ENCODE results near the gene OXSM. TPM values are rescaled to one million over a fixed set of nuclear protein-coding genes. Genes with fewer than 3 reads are reported as not detected.

The OXSM gene
- total RNA-seq, 4 donors from 2014 or later = 5.9 to 7.9 (median 7.0) TPM

- H3K27me3 ChIP-seq = no peaks in the 10 kb centered on the region
- peaks cover 0 to 23% of the 10 kb centered on the region in 2 donors for H3K36me3 ChIP-seq
- ATAC-seq = no peak
- TF ChIP-seq CTCF (IDR thresholded peaks at IDR 0.05) (no peak), EP300 (IDR thresholded peaks at IDR 0.05) (no peak), POLR2AphosphoS5 (IDR thresholded peaks at IDR 0.05) (no peak), POLR2A (IDR thresholded peaks at IDR 0.05) (no peak)
- H3K4me3 ChIP-seq = no peak overlapping the region
- WGBS, 2 donors (ENCODE audit: low coverage in 1 of 2) = 92 to 100% methylated on average over 4 to 7 of the region's 11 CpGs
- H3K9me3 ChIP-seq = no peaks in the 10 kb centered on the region
- H3K4me1 ChIP-seq = peaks cover 0 to 32% (median 11%) of the 10 kb centered on the region in 3 donors
- no peak overlapping the region for H3K27ac ChIP-seq
Measured at GRCh38 chr3:25781145-25781757, 8.6 kb upstream of the OXSM start.

- H3K27ac ChIP-seq = peak overlapping the region in 2 of 4 donors; percentile 93 to 95
- peaks cover 0 to 32% (median 11%) of the 10 kb centered on the region in 3 donors for H3K4me1 ChIP-seq
- peak overlapping the region; percentile 92 to 93 for H3K4me3 ChIP-seq
- H3K27me3 ChIP-seq = no peaks in the 10 kb centered on the region
- no peaks in the 10 kb centered on the region for H3K9me3 ChIP-seq
- TF ChIP-seq POLR2AphosphoS5 (IDR thresholded peaks at IDR 0.05) (no peak), CTCF (IDR thresholded peaks at IDR 0.05) (no peak), POLR2A (IDR thresholded peaks at IDR 0.05) (no peak), EP300 (IDR thresholded peaks at IDR 0.05) (no peak)
- ATAC-seq = no peak
- H3K36me3 ChIP-seq = peaks cover 0 to 16% of the 10 kb centered on the region in 2 donors
- WGBS, 2 donors (ENCODE audit: low coverage in 1 of 2) = 59 to 77% methylated on average over 3 of the region's 3 CpGs
Measured at GRCh38 chr3:25781758-25782594, 7.9 kb upstream of the OXSM start.

- H3K27me3 ChIP-seq = no peaks in the 10 kb centered on the region
- peak overlapping the region; percentile 92 to 93 for H3K4me3 ChIP-seq
- H3K27ac ChIP-seq = peak overlapping the region; percentile 89 to 95 (median 92)
- H3K4me1 ChIP-seq = peaks cover 0 to 32% (median 11%) of the 10 kb centered on the region in 3 donors
- TF ChIP-seq POLR2A (IDR thresholded peaks at IDR 0.05) (no peak), CTCF (IDR thresholded peaks at IDR 0.05) (no peak), POLR2AphosphoS5 (IDR thresholded peaks at IDR 0.05) (no peak), EP300 (IDR thresholded peaks at IDR 0.05) (no peak)
- no peaks in the 10 kb centered on the region for H3K9me3 ChIP-seq
- ATAC-seq = no peak
- H3K36me3 ChIP-seq = peaks cover 0 to 10% of the 10 kb centered on the region in 2 donors
- 0 to 2% methylated on average over 14 of the region's 14 CpGs for WGBS, 2 donors (ENCODE audit: low coverage in 1 of 2)
Measured at GRCh38 chr3:25782636-25782937, 7.3 kb upstream of the OXSM start.

GRCh38 chr3:25782938-25783660, 6.8 kb upstream of the OXSM start, which contains the start of gene NGLY1:
NGLY1 (minus strand) TSS chr3:25783443; CDS start chr3:25783390, 53 bp downstream.
- no CpG with 5 or more reads among the region's 72 CpGs for WGBS, 2 donors (ENCODE audit: low coverage in 1 of 2)
- Histone ChIP-seq H3K27me3 (no peaks in the 10 kb centered on the region), H3K36me3 (peaks cover 0 to 4% of the 10 kb centered on the region in 2 donors), H3K27ac (peak within 1 kb of the TSS; percentile 89 to 95 (median 92)), H3K9me3 (no peaks in the 10 kb centered on the region), H3K4me1 (peaks cover 0 to 32% (median 11%) of the 10 kb centered on the region in 3 donors), H3K4me3 (peak within 1 kb of the TSS; percentile 92 to 93)
- TF ChIP-seq POLR2AphosphoS5 (IDR thresholded peaks at IDR 0.05) (peak; percentile 86), POLR2A (IDR thresholded peaks at IDR 0.05) (peak; percentile 89), CTCF (IDR thresholded peaks at IDR 0.05) (peak in 3 of 4 experiments; percentile 30 to 54 (median 41)), EP300 (IDR thresholded peaks at IDR 0.05) (no peak)
- ATAC-seq = peak; percentile 97

Measured in gastroesophageal sphincter (tissue), 4 donors.